ENCODE results near the gene C6orf136. TPM values are rescaled to one million over a fixed set of nuclear protein-coding genes. Genes with fewer than 3 reads are reported as not detected.
A peak's percentile ranks its signal among the peaks of the same experiment; 100 is the strongest.

The C6orf136 gene
- polyA plus RNA-seq, 2 of the 4 experiments (the other 2 are of a cell fraction): 7.5 to 11.7 TPM

- FAIRE-seq: no peak
- ChIA-PET POLR2A (no interaction called here), CTCF (interaction anchor here (1.5 kb wide), 1 partner anchor 20 kb away, joined by 4 read pairs; the partner anchor contains the start of gene ATAT1)
- peak overlapping the region; percentile 71; the same call in 1 of the 3 replicates for H3K4me2 ChIP-seq
- no peak overlapping the region for H3K27ac ChIP-seq
- H3K4me3 ChIP-seq: no peak overlapping the region
- DNase-seq (ENCODE audit: low read depth in 1 of 2, low spot score in 1 of 2): no peak
- no peak for ATAC-seq
- WGBS (ENCODE audit: missing lambda C conversion rate): 90% methylated on average over 1 of the region's 1 CpG
- no peaks in the 10 kb centered on the region for H3K9me3 ChIP-seq
- H3K4me1 ChIP-seq: peaks cover 9% of the 10 kb centered on the region
- TF ChIP-seq MYC (IDR thresholded peaks at IDR 0.05; ENCODE audit: borderline replicate concordance, low read length) (no peak), CHD2 (IDR thresholded peaks at IDR 0.05; ENCODE audit: low read length, partially characterized antibody) (no peak), MAX (IDR thresholded peaks at IDR 0.05) (no peak), HES2 (IDR thresholded peaks at IDR 0.05) (no peak), BHLHE40 (IDR thresholded peaks at IDR 0.05; ENCODE audit: low read depth, low read length) (no peak), NPAS2 (CRISPR knock-in tag; IDR thresholded peaks at IDR 0.05; ENCODE audit: borderline replicate concordance) (no peak), SREBF2 (IDR thresholded peaks at IDR 0.05) (no peak), NFE2L2 (conservative IDR thresholded peaks at IDR 0.05; ENCODE audit: low read length) (no peak), HOXB13 (CRISPR knock-in tag; IDR thresholded peaks at IDR 0.05; ENCODE audit: low read depth) (no peak), CTCF (IDR thresholded peaks at IDR 0.05) (no peak), ZFP36 (IDR thresholded peaks at IDR 0.05; ENCODE audit: borderline replicate concordance, partially characterized antibody) (no peak), FOSL2 (IDR thresholded peaks at IDR 0.05) (no peak), FOSL2 (CRISPR knock-in tag; IDR thresholded peaks at IDR 0.05) (no peak), E2F6 (IDR thresholded peaks at IDR 0.05; ENCODE audit: borderline replicate concordance, low read depth) (no peak), PBX3 (IDR thresholded peaks at IDR 0.05) (no peak), ESRRA (IDR thresholded peaks at IDR 0.05; ENCODE audit: borderline replicate concordance, low read length) (no peak), HOXA7 (CRISPR knock-in tag; IDR thresholded peaks at IDR 0.05) (no peak), SMC3 (IDR thresholded peaks at IDR 0.05) (no peak)
Measured at GRCh38 chr6:30645989-30646388, 944 bp upstream of the C6orf136 start.

- Histone ChIP-seq H3K9me3 (no peaks in the 10 kb centered on the region), H3K4me1 (peaks cover 9% of the 10 kb centered on the region), H3K27ac (peak overlapping the region; percentile 88 to 97), H3K4me2 (peak overlapping the region; percentile 71), H3K4me3 (peak overlapping the region; percentile 72)
- POLR2A ChIA-PET: interaction anchor here (1.0 kb wide), 1 partner anchor 30 kb away, joined by 4 read pairs; the partner anchor contains the start of genes MRPS18B and PPP1R10
- no peak for FAIRE-seq
- ATAC-seq: peak; percentile 91
- peak; percentile 69 to 71 for DNase-seq (ENCODE audit: low read depth in 1 of 2, low spot score in 1 of 2)
- TF ChIP-seq HEYL (CRISPR knock-in tag; IDR thresholded peaks at IDR 0.05) (no peak), ESRRA (IDR thresholded peaks at IDR 0.05; ENCODE audit: borderline replicate concordance, low read length) (0 out of 2 replicates have a peak, but pooled peaks have one; percentile 44), FOXS1 (CRISPR knock-in tag; IDR thresholded peaks at IDR 0.05) (no peak), PHF8 (IDR thresholded peaks at IDR 0.05; ENCODE audit: borderline replicate concordance, low read depth) (peak; percentile 59), MAX (IDR thresholded peaks at IDR 0.05) (peak; percentile 55), JUN (IDR thresholded peaks at IDR 0.05) (peak in 1 of 2 experiments; percentile 57; a peak in 1 of 5 replicates), POLR2A (IDR thresholded peaks at IDR 0.05; ENCODE audit: low read length) (peak; percentile 49)
- WGBS (ENCODE audit: missing lambda C conversion rate): 1% methylated on average over 24 of the region's 78 CpGs
- CTCF ChIA-PET: interaction anchor here (0.6 kb wide), 2 partner anchors 75 to 108 kb away, joined by 3 to 6 read pairs; no protein-coding TSS in a partner anchor
Measured at GRCh38 chr6:30647242-30648116, 546 bp downstream of the C6orf136 start.
